A673 (cell line): ENCODE measurements around the gene MATN1.

Experiments
- EZH2 ChIP-seq: fragments of 200-600 bp; sonication (generic); IDR thresholded peaks from 2 replicates; pipeline ENCODE4 v1.6.1; 2017; ENCODE audit warnings: borderline replicate concordance, low read depth, mild to moderate bottlenecking, mixed read lengths, antibody characterized with exemption, low read length; ENCODE audit not compliant: poor library complexity, severe bottlenecking
- TF ChIP-seq, protein P1 (sequence below): fragments of 300-800, 200-600 bp; sonication (generic); conservative IDR thresholded peaks from 2 replicates; pipeline ENCODE4 v1.5.1; 2017; ENCODE audit warnings: low read depth, mild to moderate bottlenecking, antibody characterized with exemption, low read length, moderate library complexity, mixed read lengths

DNA sequence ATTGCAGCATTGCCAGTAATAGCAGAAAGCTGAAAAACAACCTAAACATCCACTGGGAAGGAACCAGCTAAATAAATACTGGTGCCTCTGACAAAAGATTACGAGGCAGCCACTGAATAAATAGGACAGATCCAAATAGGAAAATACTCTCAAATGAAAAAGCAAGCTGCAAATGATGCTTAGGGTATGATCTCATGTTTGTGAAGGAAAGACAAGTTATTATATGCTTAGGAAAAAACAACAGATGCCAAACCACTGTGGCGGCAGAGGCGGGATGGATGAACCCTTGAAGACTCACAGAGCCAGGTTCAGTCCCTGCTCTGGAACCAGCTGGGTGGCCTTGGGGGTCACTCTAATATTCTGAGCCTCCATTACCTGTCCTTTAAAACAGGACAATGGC is 41.6 kb downstream of the MATN1 start:
- TF ChIP-seq, protein P1, sequence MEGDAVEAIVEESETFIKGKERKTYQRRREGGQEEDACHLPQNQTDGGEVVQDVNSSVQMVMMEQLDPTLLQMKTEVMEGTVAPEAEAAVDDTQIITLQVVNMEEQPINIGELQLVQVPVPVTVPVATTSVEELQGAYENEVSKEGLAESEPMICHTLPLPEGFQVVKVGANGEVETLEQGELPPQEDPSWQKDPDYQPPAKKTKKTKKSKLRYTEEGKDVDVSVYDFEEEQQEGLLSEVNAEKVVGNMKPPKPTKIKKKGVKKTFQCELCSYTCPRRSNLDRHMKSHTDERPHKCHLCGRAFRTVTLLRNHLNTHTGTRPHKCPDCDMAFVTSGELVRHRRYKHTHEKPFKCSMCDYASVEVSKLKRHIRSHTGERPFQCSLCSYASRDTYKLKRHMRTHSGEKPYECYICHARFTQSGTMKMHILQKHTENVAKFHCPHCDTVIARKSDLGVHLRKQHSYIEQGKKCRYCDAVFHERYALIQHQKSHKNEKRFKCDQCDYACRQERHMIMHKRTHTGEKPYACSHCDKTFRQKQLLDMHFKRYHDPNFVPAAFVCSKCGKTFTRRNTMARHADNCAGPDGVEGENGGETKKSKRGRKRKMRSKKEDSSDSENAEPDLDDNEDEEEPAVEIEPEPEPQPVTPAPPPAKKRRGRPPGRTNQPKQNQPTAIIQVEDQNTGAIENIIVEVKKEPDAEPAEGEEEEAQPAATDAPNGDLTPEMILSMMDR = no peak
- no peak for TF ChIP-seq EZH2
